GM19328 (cell line): ENCODE measurements around the gene SNX1.

Source experiments
- ATAC-seq: cut with Tn5 transposase; IDR thresholded peaks from one replicate; pipeline ENCODE4 v1.9.1; 2021; ENCODE audit warnings: mild to moderate bottlenecking, moderate library complexity; ENCODE audit not compliant: unreplicated experiment

SNX1 gene

DNA sequence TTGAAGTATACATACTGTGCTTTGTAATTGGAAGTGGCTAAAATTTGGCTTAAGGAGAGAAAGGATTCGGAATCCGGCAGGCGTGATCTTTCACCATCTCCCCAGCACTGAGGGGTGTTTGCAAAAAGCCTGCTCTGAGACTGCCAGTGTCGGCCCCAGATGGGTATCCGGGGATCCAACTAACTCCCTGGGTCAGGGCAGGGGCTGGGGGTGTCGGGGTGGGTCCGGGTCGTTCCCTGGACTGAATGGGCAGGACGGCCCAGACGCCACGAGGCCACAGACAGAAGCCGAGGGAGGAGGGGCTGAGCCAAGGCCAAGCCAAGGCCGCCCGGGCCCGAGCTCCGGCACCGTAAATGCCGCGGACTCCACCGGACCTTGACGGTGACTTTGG lies 66.7 kb downstream of the SNX1 start:
- peak; percentile 18 for ATAC-seq

DNA sequence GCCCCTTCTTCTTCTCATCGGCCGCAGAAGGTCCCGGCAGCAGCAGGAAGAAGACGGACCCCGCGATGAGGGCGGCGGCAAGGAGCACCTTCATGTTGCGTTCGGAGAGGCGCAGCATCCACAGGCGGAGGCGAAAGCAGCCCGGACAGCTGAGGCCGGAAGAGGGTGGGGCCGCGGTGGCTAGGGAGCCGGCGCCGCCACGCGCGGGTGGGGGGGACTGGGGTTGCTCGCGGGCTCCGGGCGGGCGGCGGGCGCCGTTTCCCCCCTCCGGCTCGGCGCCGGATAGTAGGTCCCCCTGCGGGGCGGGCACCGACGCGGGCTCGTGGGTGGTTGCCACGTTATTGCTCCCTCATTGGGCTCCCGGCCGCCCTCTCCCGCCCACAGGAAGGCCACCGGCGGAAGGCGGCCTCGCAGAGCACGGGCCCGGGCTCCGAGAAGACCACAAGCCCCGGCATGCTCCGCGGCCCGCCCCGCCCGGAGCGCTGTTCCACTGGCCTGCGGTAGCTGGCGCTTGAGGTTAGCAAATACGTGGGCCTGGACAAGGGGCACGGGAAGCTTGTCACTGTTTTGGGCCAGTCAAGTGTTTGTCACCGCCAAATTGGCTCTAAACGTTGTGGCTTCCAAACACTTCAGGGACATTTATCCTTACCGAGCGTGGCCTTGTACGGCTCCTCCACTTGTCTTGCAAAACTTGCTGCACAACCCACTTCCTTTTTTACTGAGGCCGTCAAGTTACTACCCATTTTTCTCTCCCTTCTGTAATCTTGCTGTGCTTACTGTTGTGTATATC lies 67.3 kb downstream of the SNX1 start, which contains the start of gene PPIB:
TSS of gene PPIB (minus strand) at position 154 of the 790 bp plus-strand sequence. CDS start at position 118, 36 bp downstream.
- peak; percentile 92 for ATAC-seq

DNA sequence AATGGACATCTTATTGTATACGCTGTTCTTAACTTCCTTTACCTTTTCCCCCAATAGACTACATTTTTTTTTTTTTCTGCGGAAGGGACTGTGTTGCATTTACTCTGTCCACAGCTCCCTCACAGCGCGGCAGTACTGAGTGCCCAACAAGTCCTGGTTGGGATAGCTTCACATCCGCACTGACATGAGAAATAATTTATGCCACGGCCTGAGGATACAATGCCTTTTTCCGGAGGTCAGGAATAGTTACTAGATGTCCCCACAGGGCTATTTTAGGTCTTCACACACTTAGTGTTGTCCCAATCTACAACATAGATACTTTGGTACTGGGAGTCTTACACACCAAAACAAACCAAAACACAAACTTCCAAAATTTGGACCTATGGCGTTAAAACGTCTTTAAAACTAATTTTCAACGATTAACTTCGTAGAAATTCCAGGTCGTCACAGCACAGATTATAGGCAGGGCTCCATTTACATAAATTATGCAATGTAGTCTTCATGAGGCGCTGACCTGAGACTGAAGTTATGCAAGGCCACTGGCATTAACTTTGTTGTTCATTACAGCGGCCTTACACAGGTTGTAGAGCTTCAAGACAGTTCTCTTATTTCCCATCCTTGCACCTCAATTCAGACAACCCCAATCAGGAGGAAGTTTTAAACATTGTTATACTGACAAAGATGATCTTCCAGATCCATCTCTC lies 68.0 kb downstream of the SNX1 start:
- ATAC-seq = no peak

GRCh38 chr15:64164436-64164835 lies 68.7 kb downstream of the SNX1 start:
- no peak for ATAC-seq

- ATAC-seq = no peak
These were observed 70.5 kb downstream of the SNX1 start for GRCh38 chr15:64166102-64166890.

- ATAC-seq = no peak
These were observed 84.5 kb downstream of the SNX1 start for GRCh38 chr15:64180235-64180824.

GRCh38 chr15:64182859-64183370 lies 87.1 kb downstream of the SNX1 start:
- ATAC-seq = no peak

DNA sequence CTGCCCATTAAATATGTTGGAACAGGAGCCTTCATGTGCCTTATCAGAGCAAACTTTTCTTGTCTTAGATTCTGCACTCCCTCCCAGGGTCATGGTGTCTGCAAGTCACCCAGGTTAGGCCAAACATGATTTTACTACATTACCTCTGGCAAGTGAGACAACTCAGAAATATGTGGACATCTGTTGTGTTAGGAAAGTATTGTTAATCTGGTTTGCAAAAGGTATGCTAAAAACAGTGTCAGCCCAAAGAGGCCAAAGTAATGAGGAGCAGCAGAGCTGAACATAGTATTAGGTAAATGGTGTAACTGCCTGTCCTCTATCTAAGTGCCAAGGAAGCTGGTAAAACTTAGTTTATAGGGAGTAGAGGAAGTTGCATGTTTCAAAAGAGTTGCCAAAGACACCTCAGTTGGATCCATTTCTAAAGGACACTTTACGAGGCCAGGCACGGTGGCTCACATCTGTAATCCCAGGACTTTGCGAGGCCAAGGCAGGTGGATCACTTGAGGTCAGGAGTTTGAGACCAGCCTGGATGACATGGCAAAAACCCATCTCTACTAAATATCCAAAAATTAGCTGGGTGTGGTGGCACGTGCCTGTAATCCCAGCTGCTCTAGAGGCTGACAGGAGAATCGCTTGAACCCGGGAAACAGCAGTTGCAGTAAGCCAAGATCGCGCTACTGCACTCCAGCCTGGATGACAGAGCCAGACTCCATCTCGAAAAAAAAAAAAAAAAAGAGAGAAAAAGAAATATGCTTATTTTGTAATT lies 89.5 kb downstream of the SNX1 start:
- ATAC-seq = no peak

DNA sequence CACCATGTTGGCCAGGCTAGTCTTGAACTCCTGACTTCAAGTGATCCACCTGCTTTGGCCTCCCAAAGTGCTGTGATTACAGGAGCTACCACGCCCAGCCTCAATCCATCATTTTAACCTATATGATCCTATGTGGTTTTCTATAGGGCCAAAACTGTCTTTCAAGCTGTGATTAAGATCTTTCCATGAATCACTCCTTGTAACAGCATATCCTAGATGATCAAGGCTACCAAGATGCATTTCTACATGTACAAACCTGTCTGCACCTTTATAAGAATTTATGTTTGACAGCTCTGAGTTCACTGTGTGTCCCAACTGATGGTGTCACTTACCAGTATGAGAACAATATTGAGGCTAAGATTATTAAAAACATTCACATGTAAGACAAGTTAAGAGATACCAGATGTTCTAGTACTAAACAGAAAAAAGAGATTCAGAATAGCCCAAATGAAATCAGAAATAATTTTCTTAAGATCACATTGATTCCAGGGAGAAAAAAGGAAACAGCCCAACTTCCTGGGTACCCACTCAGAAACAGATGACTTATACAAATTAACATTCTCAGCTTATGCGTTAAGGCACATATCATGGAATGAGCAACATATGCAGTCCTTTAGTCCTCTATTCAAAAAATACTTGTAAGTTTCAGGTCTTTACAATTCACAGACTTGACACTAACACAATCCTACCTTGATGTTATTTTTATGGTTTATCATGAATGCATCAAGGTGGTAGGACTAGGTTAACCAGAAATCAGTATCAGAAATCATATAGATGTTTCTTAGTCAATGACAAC lies 91.8 kb downstream of the SNX1 start:
- no peak for ATAC-seq
